HEK293 (cell line): Measurements from ENCODE around the gene WDR86.

Experiments used
- CTCF ChIP-seq: fragments of 450-650 bp; formaldehyde crosslinking; IDR thresholded peaks from 2 replicates; pipeline ENCODE4 v1.5.1; 2016; ENCODE audit warnings: missing biosample characterization, missing genetic modification characterization
- MEIS1 ChIP-seq: sonication (generic); formaldehyde crosslinking; IDR thresholded peaks from 2 replicates; pipeline ENCODE4 v1.8.1; 2022; ENCODE audit warnings: missing genetic modification reagents, mild to moderate bottlenecking, borderline replicate concordance
- REST ChIP-seq: fragments of 450-650 bp; formaldehyde crosslinking; IDR thresholded peaks from 2 replicates; pipeline ENCODE4 v1.5.1; 2016; ENCODE audit warnings: missing biosample characterization, missing genetic modification characterization
- SALL2 ChIP-seq: fragments of 450-650 bp; formaldehyde crosslinking; IDR thresholded peaks from 2 replicates; pipeline ENCODE4 v1.5.0; 2017; ENCODE audit warnings: missing biosample characterization, mild to moderate bottlenecking, missing genetic modification characterization, borderline replicate concordance
- ZFP41 ChIP-seq: fragments of 450-650 bp; formaldehyde crosslinking; IDR thresholded peaks from 2 replicates; pipeline ENCODE4 v1.5.1; 2016; ENCODE audit warnings: missing biosample characterization, missing genetic modification characterization, borderline replicate concordance
- ZNF274 ChIP-seq, 2 experiments: fragments of 200-500 bp in 1 of 2; fragments of 450-650 bp in 1 of 2; sonication (Bioruptor generic) in 1 of 2; formaldehyde crosslinking in 1 of 2; IDR thresholded peaks; 2 replicates each; pipeline versions ENCODE4 v1.5.1 to v1.6.1; 2014 to 2016; ENCODE audit warnings: borderline replicate concordance in 1 of 2, inconsistent platforms in 1 of 2, low read length in 1 of 2, missing biosample characterization in 1 of 2, missing genetic modification characterization in 1 of 2
- ZNF433 ChIP-seq: fragments of 450-650 bp; formaldehyde crosslinking; IDR thresholded peaks from 2 replicates; pipeline ENCODE4 v1.5.1; 2016; ENCODE audit warnings: missing biosample characterization, missing genetic modification characterization, low read depth
- ZNF530 ChIP-seq: fragments of 450-650 bp; formaldehyde crosslinking; IDR thresholded peaks from 2 replicates; pipeline ENCODE4 v1.5.1; 2016; ENCODE audit warnings: low read depth, missing biosample characterization, missing genetic modification characterization
- ZNF610 ChIP-seq: fragments of 450-650 bp; formaldehyde crosslinking; IDR thresholded peaks from 2 replicates; pipeline ENCODE4 v1.5.1; 2016; ENCODE audit warnings: missing biosample characterization, missing genetic modification characterization, borderline replicate concordance
- ZNF701 ChIP-seq: fragments of 450-650 bp; formaldehyde crosslinking; IDR thresholded peaks from 2 replicates; pipeline ENCODE4 v1.5.1; 2016; ENCODE audit warnings: missing biosample characterization, missing genetic modification characterization
- ZNF777 ChIP-seq: fragments of 450-650 bp; formaldehyde crosslinking; IDR thresholded peaks from 2 replicates; pipeline ENCODE4 v1.5.1; 2017; ENCODE audit warnings: missing biosample characterization, missing genetic modification characterization, borderline replicate concordance
- ZNF785 ChIP-seq: fragments of 450-650 bp; formaldehyde crosslinking; IDR thresholded peaks from 2 replicates; pipeline ENCODE4 v1.5.1; 2016; ENCODE audit warnings: missing biosample characterization, missing genetic modification characterization

- TF ChIP-seq REST (tag by site-specific recombination) = no peak
- no peak for TF ChIP-seq CTCF
- TF ChIP-seq ZNF433 = no peak
- no peak for TF ChIP-seq ZFP41 (tag by site-specific recombination)
- TF ChIP-seq ZNF274 (IDR thresholded peaks at IDR 0.05; ENCODE audit: low read length) = no peak
- no peak for TF ChIP-seq ZNF274 (tag by site-specific recombination; IDR thresholded peaks at IDR 0.05; ENCODE audit: borderline replicate concordance)
- TF ChIP-seq ZNF785 (tag by site-specific recombination) = no peak
- no peak for TF ChIP-seq ZNF701 (tag by site-specific recombination)
- no peak for TF ChIP-seq SALL2 (tag by site-specific recombination)
- TF ChIP-seq ZNF610 = no peak
- TF ChIP-seq MEIS1 (CRISPR knock-in tag) = no peak
- no peak for TF ChIP-seq ZNF530 (tag by site-specific recombination)
- TF ChIP-seq ZNF777 (tag by site-specific recombination) = no peak
Measured at GRCh38 chr7:151385626-151386300, 24.1 kb downstream of the WDR86 start.
